HEK293 (cell line): ENCODE data around the gene PRIMPOL.

Experiments
- CTCF ChIA-PET: fragments of 350-600 bp; formaldehyde crosslinking; extraction: SDS; loops from one replicate; lab custom pipeline; 2021; ENCODE audit warnings: antibody characterized with exemption; lab: Yijun Ruan, JAX
- POLR2A ChIA-PET: fragments of 300-600 bp; formaldehyde crosslinking; extraction: SDS; loops from one replicate; lab custom pipeline; 2020; ENCODE audit warnings: antibody characterized with exemption, inconsistent platforms; lab: Yijun Ruan, JAX
- H3K27ac ChIP-seq: fragments of 200-500 bp; sonication (Bioruptor generic); 2 replicates; pipeline ENCODE4 v1.5.1; 2014; ENCODE audit warnings: low read depth, low read length, control low read depth, inconsistent platforms; ENCODE audit errors: extremely low read depth
- H3K36me3 ChIP-seq, 2 experiments: fragments of 200-500 bp in 1 of 2; sonication (Bioruptor generic) in 1 of 2; 1 replicate in 1 of 2; 2 replicates in 1 of 2; pipeline ENCODE4 v1.5.1; 2014 to 2017; ENCODE audit warnings: inconsistent platforms in 2 of 2, low read length in 2 of 2; ENCODE audit not compliant: control insufficient read depth in 2 of 2, insufficient read depth in 1 of 2
- H3K4me1 ChIP-seq: fragments of 200-500 bp; sonication (Bioruptor generic); 2 replicates; pipeline ENCODE4 v1.5.1; 2014; ENCODE audit warnings: mild to moderate bottlenecking, low read length, inconsistent platforms; ENCODE audit not compliant: control insufficient read depth, insufficient read depth
- H3K4me3 ChIP-seq: 2 replicates; pipeline ENCODE4 v1.5.1; 2011; ENCODE audit warnings: low read depth, mild to moderate bottlenecking, control low read depth, low read length, moderate library complexity
- H3K9me3 ChIP-seq: fragments of 200-500 bp; sonication (Bioruptor generic); 2 replicates; pipeline ENCODE4 v1.5.1; 2014; ENCODE audit warnings: low read depth, low read length, inconsistent platforms; ENCODE audit not compliant: control insufficient read depth, insufficient read depth
- IKZF3 ChIP-seq: fragments of 450-650 bp; IDR thresholded peaks from 2 replicates; pipeline ENCODE4 v1.5.0; 2018; ENCODE audit warnings: missing biosample characterization, mild to moderate bottlenecking, missing genetic modification characterization, moderate library complexity
- KLF10 ChIP-seq: fragments of 450-650 bp; IDR thresholded peaks from 2 replicates; pipeline ENCODE4 v1.5.1; 2018; ENCODE audit warnings: missing biosample characterization, mild to moderate bottlenecking, missing genetic modification characterization
- PRDM1 ChIP-seq: fragments of 450-650 bp; formaldehyde crosslinking; IDR thresholded peaks from 2 replicates; pipeline ENCODE4; 2016; ENCODE audit warnings: missing biosample characterization, missing genetic modification characterization
- PRDM10 ChIP-seq: fragments of 450-650 bp; formaldehyde crosslinking; IDR thresholded peaks from 2 replicates; pipeline ENCODE4 v1.5.1; 2016; ENCODE audit warnings: missing biosample characterization, missing genetic modification characterization
- REST ChIP-seq: fragments of 450-650 bp; formaldehyde crosslinking; IDR thresholded peaks from 2 replicates; pipeline ENCODE4 v1.5.1; 2016; ENCODE audit warnings: missing biosample characterization, missing genetic modification characterization
- SCRT2 ChIP-seq: fragments of 450-650 bp; formaldehyde crosslinking; IDR thresholded peaks from 2 replicates; pipeline ENCODE4 v1.5.1; 2016; ENCODE audit warnings: missing biosample characterization, missing genetic modification characterization
- SETDB1 ChIP-seq: IDR thresholded peaks from one replicate; pipeline ENCODE4 v1.6.1; 2017; ENCODE audit warnings: mild to moderate bottlenecking, low read length, moderate library complexity, mixed read lengths; ENCODE audit not compliant: insufficient read length
- SP3 ChIP-seq: fragments of 450-650 bp; formaldehyde crosslinking; IDR thresholded peaks from 2 replicates; pipeline ENCODE4 v1.5.1; 2016; ENCODE audit warnings: missing biosample characterization, missing genetic modification characterization
- TCF7L2 ChIP-seq: IDR thresholded peaks from 2 replicates; pipeline ENCODE4 v1.6.1; 2011; ENCODE audit warnings: low read depth, mild to moderate bottlenecking, inconsistent platforms, low read length, moderate library complexity, borderline replicate concordance
- ZFP3 ChIP-seq: fragments of 450-650 bp; formaldehyde crosslinking; IDR thresholded peaks from 2 replicates; pipeline ENCODE4 v1.5.1; 2016; ENCODE audit warnings: low read depth, missing biosample characterization, missing genetic modification characterization
- ZNF133 ChIP-seq: fragments of 450-650 bp; formaldehyde crosslinking; IDR thresholded peaks from 2 replicates; pipeline ENCODE4 v1.5.1; 2016; ENCODE audit warnings: missing biosample characterization, missing genetic modification characterization
- ZNF202 ChIP-seq: fragments of 450-650 bp; formaldehyde crosslinking; IDR thresholded peaks from 2 replicates; pipeline ENCODE4 v1.5.1; 2016; ENCODE audit warnings: missing biosample characterization, missing genetic modification characterization, borderline replicate concordance
- ZNF324 ChIP-seq: fragments of 450-650 bp; formaldehyde crosslinking; IDR thresholded peaks from 2 replicates; pipeline ENCODE4 v1.5.1; 2016; ENCODE audit warnings: missing biosample characterization, missing genetic modification characterization
- ZNF391 ChIP-seq: fragments of 450-650 bp; formaldehyde crosslinking; IDR thresholded peaks from 2 replicates; pipeline ENCODE4 v1.5.1; 2016; ENCODE audit warnings: low read depth, missing biosample characterization, missing genetic modification characterization, borderline replicate concordance
- ZNF473 ChIP-seq: fragments of 450-650 bp; formaldehyde crosslinking; IDR thresholded peaks from 2 replicates; pipeline ENCODE4 v1.5.1; 2017; ENCODE audit warnings: missing biosample characterization, missing genetic modification characterization
- ZNF596 ChIP-seq: fragments of 450-650 bp; IDR thresholded peaks from 2 replicates; pipeline ENCODE4 v1.5.0; 2018; ENCODE audit warnings: missing biosample characterization, mild to moderate bottlenecking, missing genetic modification characterization, moderate library complexity
- ZSCAN16 ChIP-seq: fragments of 450-650 bp; formaldehyde crosslinking; IDR thresholded peaks from 2 replicates; pipeline ENCODE4 v1.5.1; 2016; ENCODE audit warnings: missing biosample characterization, missing genetic modification characterization
- TF ChIP-seq, protein P1 (sequence below): fragments of 450-650 bp; formaldehyde crosslinking; IDR thresholded peaks from 2 replicates; pipeline ENCODE4 v1.5.1; 2016; ENCODE audit warnings: missing biosample characterization, missing genetic modification characterization, borderline replicate concordance
- TF ChIP-seq, protein P2 (sequence below): fragments of 450-650 bp; formaldehyde crosslinking; IDR thresholded peaks from 2 replicates; pipeline ENCODE4 v1.5.1; 2017; ENCODE audit warnings: missing biosample characterization, missing genetic modification characterization
- TF ChIP-seq, protein P3 (sequence below): fragments of 450-650 bp; formaldehyde crosslinking; IDR thresholded peaks from 2 replicates; pipeline ENCODE4 v1.5.1; 2016; ENCODE audit warnings: missing biosample characterization, missing genetic modification characterization

The PRIMPOL gene

GRCh38 chr4:184675018-184675417 lies 25.5 kb downstream of the PRIMPOL start (continued):
- TF ChIP-seq, protein P1, sequence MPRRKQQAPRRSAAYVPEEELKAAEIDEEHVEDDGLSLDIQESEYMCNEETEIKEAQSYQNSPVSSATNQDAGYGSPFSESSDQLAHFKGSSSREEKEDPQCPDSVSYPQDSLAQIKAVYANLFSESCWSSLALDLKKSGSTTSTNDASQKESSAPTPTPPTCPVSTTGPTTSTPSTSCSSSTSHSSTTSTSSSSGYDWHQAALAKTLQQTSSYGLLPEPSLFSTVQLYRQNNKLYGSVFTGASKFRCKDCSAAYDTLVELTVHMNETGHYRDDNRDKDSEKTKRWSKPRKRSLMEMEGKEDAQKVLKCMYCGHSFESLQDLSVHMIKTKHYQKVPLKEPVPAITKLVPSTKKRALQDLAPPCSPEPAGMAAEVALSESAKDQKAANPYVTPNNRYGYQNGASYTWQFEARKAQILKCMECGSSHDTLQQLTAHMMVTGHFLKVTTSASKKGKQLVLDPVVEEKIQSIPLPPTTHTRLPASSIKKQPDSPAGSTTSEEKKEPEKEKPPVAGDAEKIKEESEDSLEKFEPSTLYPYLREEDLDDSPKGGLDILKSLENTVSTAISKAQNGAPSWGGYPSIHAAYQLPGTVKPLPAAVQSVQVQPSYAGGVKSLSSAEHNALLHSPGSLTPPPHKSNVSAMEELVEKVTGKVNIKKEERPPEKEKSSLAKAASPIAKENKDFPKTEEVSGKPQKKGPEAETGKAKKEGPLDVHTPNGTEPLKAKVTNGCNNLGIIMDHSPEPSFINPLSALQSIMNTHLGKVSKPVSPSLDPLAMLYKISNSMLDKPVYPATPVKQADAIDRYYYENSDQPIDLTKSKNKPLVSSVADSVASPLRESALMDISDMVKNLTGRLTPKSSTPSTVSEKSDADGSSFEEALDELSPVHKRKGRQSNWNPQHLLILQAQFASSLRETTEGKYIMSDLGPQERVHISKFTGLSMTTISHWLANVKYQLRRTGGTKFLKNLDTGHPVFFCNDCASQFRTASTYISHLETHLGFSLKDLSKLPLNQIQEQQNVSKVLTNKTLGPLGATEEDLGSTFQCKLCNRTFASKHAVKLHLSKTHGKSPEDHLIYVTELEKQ (tag by site-specific recombination): no peak
- no peak for TF ChIP-seq SCRT2 (tag by site-specific recombination)

DNA sequence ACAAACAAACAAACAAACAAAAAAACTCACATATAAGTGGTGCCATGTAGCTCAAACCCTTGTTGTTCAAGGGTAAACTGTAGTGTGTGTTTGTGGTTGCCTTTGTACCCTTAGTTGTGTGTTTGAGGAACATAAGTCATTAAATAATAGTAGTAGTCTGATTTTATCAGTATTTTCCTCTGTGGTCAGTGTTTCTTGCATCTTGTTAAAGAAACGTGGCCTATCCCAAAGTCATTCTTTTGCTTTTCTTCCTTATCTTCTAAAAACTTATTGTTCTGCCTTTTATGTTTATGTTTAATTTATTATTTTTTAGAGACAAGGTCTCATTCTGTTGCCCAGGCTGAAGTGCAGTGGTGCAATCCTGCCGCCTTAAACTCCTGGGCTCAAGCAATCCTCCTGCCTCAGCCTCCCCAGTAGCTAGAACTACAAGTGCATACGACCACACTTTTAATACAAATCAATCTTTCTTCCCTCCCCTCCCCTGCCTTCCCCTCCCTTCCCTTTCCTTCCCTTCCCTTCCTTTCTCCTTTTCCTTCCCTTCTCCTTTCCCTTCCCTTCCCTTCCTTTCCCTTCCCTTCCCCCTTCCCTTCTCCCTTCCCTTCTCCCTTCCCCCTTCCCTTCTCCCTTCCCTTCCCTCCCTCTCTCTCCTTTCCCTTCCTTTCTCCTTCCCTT lies 26.4 kb downstream of the PRIMPOL start:
- TF ChIP-seq ZNF133 (tag by site-specific recombination) (0 out of 2 replicates have a peak, but pooled peaks have one; percentile 27), PRDM1 (peak; percentile 74), SP3 (tag by site-specific recombination) (no peak), PRDM10 (no peak)
- ChIA-PET POLR2A (no interaction called here), CTCF (interaction anchor here (0.6 kb wide), 1 partner anchor 367 kb away, joined by 3 read pairs; no protein-coding TSS in a partner anchor)

DNA sequence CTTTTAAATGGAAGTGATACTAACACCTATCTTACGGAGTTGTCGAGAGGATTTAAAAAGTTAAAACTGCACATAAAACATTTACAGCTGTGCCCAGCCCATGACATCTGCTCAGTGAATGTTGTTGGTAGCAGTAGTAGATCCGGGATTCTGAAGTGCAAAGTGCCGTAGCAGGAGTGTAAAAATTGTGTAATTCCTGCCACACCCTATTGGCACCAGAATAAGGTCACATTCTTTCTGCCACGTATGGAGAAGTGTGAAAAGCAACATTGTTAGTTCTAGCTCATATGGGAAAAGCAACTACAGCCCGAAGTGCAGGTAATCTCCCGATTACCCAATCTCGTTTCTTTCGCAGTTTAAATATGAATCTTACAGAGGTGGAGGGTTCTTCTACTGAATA lies 31.2 kb downstream of the PRIMPOL start:
- ChIA-PET POLR2A (no interaction called here), CTCF (no interaction called here)
- Histone ChIP-seq H3K4me1 (no peaks in the 10 kb centered on the region), H3K27ac (no peak overlapping the region), H3K4me3 (no peak overlapping the region), H3K36me3 (peaks cover 6 to 25% of the 10 kb centered on the region in 2 experiments; a peak in 2 of 3 replicates), H3K9me3 (no peaks in the 10 kb centered on the region)
- TF ChIP-seq ZSCAN16 (tag by site-specific recombination) (no peak), KLF10 (tag by site-specific recombination) (no peak), ZFP3 (no peak), ZNF324 (tag by site-specific recombination) (no peak), TCF7L2 (no peak), IKZF3 (tag by site-specific recombination) (no peak), SETDB1 (no peak), ZNF473 (tag by site-specific recombination) (no peak), ZNF391 (tag by site-specific recombination) (no peak), ZNF596 (tag by site-specific recombination) (no peak), ZNF202 (tag by site-specific recombination) (no peak), REST (tag by site-specific recombination) (no peak)
- TF ChIP-seq, protein P2, sequence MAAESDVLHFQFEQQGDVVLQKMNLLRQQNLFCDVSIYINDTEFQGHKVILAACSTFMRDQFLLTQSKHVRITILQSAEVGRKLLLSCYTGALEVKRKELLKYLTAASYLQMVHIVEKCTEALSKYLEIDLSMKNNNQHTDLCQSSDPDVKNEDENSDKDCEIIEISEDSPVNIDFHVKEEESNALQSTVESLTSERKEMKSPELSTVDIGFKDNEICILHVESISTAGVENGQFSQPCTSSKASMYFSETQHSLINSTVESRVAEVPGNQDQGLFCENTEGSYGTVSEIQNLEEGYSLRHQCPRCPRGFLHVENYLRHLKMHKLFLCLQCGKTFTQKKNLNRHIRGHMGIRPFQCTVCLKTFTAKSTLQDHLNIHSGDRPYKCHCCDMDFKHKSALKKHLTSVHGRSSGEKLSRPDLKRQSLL (tag by site-specific recombination): no peak
- TF ChIP-seq, protein P3, sequence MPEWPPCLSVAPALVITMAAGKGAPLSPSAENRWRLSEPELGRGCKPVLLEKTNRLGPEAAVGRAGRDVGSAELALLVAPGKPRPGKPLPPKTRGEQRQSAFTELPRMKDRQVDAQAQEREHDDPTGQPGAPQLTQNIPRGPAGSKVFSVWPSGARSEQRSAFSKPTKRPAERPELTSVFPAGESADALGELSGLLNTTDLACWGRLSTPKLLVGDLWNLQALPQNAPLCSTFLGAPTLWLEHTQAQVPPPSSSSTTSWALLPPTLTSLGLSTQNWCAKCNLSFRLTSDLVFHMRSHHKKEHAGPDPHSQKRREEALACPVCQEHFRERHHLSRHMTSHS (tag by site-specific recombination): no peak

More for the DNA sequence above, 26.4 kb downstream of the PRIMPOL start:
- no peak overlapping the region for H3K27ac ChIP-seq
- H3K9me3 ChIP-seq: no peaks in the 10 kb centered on the region
- H3K4me3 ChIP-seq: no peak overlapping the region
- H3K36me3 ChIP-seq: peaks cover 6 to 40% of the 10 kb centered on the region in 2 experiments; a peak in 2 of 3 replicates
- no peaks in the 10 kb centered on the region for H3K4me1 ChIP-seq
